Measurements from ENCODE around the gene MRPL52.
"Not testable (repeated sequence)": the region's sequence is repeated elsewhere in the genome, so short reads cannot be mapped to it uniquely, and the experiment has no call there.

The MRPL52 gene

GRCh38 chr14:22796087-22796707 lies 33.5 kb upstream of the MRPL52 start:
- no peaks in the 10 kb centered on the region for H3K4me1 ChIP-seq (ENCODE audit: control insufficient read depth, insufficient read depth, low read length)
- H3K9me3 ChIP-seq (ENCODE audit: control insufficient read depth, low read length) = no peaks in the 10 kb centered on the region
- no peak overlapping the region for H3K27ac ChIP-seq (ENCODE audit: insufficient read depth, low read depth, low read length, poor library complexity, severe bottlenecking)
- H3K4me3 ChIP-seq (ENCODE audit: insufficient read depth, low read depth, low read length) = no peak overlapping the region
- WGBS, 2 experiments = 71 to 72% methylated on average over 5 of the region's 5 CpGs
- no peaks in the 10 kb centered on the region for H3K27me3 ChIP-seq (ENCODE audit: control insufficient read depth, insufficient read depth, low read length, poor library complexity, severe bottlenecking)
- no peaks in the 10 kb centered on the region for H3K36me3 ChIP-seq (ENCODE audit: control insufficient read depth, insufficient read depth, low read length)

- Histone ChIP-seq H3K27ac (ENCODE audit: insufficient read depth, low read depth, low read length, poor library complexity, severe bottlenecking) (no peak overlapping the region), H3K27me3 (ENCODE audit: control insufficient read depth, insufficient read depth, low read length, poor library complexity, severe bottlenecking) (no peaks in the 10 kb centered on the region), H3K4me3 (ENCODE audit: insufficient read depth, low read depth, low read length) (no peak overlapping the region), H3K4me1 (ENCODE audit: control insufficient read depth, insufficient read depth, low read length) (no peaks in the 10 kb centered on the region), H3K9me3 (ENCODE audit: control insufficient read depth, low read length) (no peaks in the 10 kb centered on the region), H3K36me3 (ENCODE audit: control insufficient read depth, insufficient read depth, low read length) (no peaks in the 10 kb centered on the region)
- 55 to 68% methylated on average over 4 to 5 of the region's 5 CpGs for WGBS, 2 experiments
Observed at GRCh38 chr14:22797017-22797917, 32.4 kb upstream of the MRPL52 start.

DNA sequence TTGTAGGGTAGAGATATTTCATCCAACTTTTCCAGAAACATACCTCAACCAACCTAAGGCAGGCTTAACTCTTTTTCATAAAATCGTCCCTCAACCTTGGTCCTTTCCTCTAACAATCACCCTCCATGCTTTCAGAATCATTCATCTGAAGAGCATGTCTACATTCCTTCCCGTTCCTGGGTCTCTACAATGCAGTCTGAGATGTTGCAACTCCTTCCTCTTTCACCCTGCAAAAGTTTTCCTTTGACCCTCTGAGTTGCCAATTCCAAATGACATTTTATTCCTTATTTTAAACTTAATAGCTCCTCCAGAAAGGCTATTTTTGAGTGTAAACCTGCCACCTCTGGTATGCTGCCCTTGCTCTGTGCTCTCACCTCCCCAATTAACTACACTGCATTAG lies 31.2 kb upstream of the MRPL52 start:
- no peaks in the 10 kb centered on the region for H3K36me3 ChIP-seq (ENCODE audit: control insufficient read depth, insufficient read depth, low read length)
- WGBS, 2 experiments = 79 to 87% methylated on average over 2 of the region's 2 CpGs
- H3K4me1 ChIP-seq (ENCODE audit: control insufficient read depth, insufficient read depth, low read length) = no peaks in the 10 kb centered on the region
- H3K27me3 ChIP-seq (ENCODE audit: control insufficient read depth, insufficient read depth, low read length, poor library complexity, severe bottlenecking) = no peaks in the 10 kb centered on the region
- H3K27ac ChIP-seq (ENCODE audit: insufficient read depth, low read depth, low read length, poor library complexity, severe bottlenecking) = no peak overlapping the region
- H3K4me3 ChIP-seq (ENCODE audit: insufficient read depth, low read depth, low read length) = no peak overlapping the region
- no peaks in the 10 kb centered on the region for H3K9me3 ChIP-seq (ENCODE audit: control insufficient read depth, low read length)

GRCh38 chr14:22800346-22800745 lies 29.3 kb upstream of the MRPL52 start:
- Histone ChIP-seq H3K36me3 (ENCODE audit: control insufficient read depth, insufficient read depth, low read length) (no peaks in the 10 kb centered on the region), H3K27ac (ENCODE audit: insufficient read depth, low read depth, low read length, poor library complexity, severe bottlenecking) (no peak overlapping the region), H3K4me3 (ENCODE audit: insufficient read depth, low read depth, low read length) (no peak overlapping the region), H3K4me1 (ENCODE audit: control insufficient read depth, insufficient read depth, low read length) (no peaks in the 10 kb centered on the region), H3K27me3 (ENCODE audit: control insufficient read depth, insufficient read depth, low read length, poor library complexity, severe bottlenecking) (no peaks in the 10 kb centered on the region), H3K9me3 (ENCODE audit: control insufficient read depth, low read length) (no peaks in the 10 kb centered on the region)
- whole genome bisulfite sequencing, 2 experiments = 89 to 93% methylated on average over 10 of the region's 10 CpGs

- WGBS, 2 experiments = 80 to 81% methylated on average over 8 of the region's 8 CpGs
- no peak overlapping the region for H3K27ac ChIP-seq (ENCODE audit: insufficient read depth, low read depth, low read length, poor library complexity, severe bottlenecking)
- H3K4me3 ChIP-seq (ENCODE audit: insufficient read depth, low read depth, low read length) = no peak overlapping the region
- no peaks in the 10 kb centered on the region for H3K4me1 ChIP-seq (ENCODE audit: control insufficient read depth, insufficient read depth, low read length)
- no peaks in the 10 kb centered on the region for H3K36me3 ChIP-seq (ENCODE audit: control insufficient read depth, insufficient read depth, low read length)
- H3K27me3 ChIP-seq (ENCODE audit: control insufficient read depth, insufficient read depth, low read length, poor library complexity, severe bottlenecking) = no peaks in the 10 kb centered on the region
- no peaks in the 10 kb centered on the region for H3K9me3 ChIP-seq (ENCODE audit: control insufficient read depth, low read length)
Observed at GRCh38 chr14:22801716-22802115, 28.0 kb upstream of the MRPL52 start.

DNA sequence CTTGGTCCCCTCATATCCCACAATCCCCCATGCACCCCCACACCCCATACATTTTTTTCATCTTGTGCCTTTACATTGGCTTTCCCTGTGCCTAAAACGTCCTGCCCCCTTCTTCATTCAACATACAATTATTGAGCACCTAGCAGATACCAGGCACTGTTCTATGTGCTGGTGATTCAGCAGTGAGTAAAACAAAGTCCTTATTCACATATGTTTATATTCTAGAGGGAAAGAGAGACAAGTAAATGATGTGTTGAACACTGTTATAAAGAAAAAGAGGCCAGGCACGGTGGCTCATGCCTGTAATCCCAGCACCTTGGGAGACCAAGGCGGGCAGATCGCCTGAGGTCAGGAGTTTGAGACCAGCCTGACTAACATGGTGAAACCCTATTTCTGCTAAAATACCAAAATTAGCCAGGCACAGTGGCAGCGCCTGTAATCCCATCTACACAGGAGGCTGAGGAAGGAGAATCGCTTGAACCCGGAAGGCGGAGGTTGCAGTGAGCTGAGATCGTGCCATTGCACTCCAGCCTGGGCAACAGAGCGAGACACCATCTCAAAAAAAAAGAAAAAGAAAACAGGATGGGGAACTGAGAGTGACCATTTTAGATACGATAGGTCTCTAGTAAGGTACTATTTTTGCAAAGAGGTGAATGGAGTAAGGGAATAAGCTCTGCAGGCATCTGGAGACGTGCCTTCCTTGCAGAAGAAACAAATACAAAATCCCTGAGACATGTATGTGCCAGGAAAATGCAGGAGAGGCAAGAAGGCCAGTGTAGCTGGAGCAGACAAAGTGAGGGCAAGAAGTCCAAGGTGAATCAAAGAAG lies 26.6 kb upstream of the MRPL52 start:
- Histone ChIP-seq H3K4me1 (ENCODE audit: control insufficient read depth, insufficient read depth, low read length) (no peaks in the 10 kb centered on the region), H3K4me3 (ENCODE audit: insufficient read depth, low read depth, low read length) (no peak overlapping the region), H3K36me3 (ENCODE audit: control insufficient read depth, insufficient read depth, low read length) (no peaks in the 10 kb centered on the region), H3K27ac (ENCODE audit: insufficient read depth, low read depth, low read length, poor library complexity, severe bottlenecking) (no peak overlapping the region), H3K27me3 (ENCODE audit: control insufficient read depth, insufficient read depth, low read length, poor library complexity, severe bottlenecking) (no peaks in the 10 kb centered on the region), H3K9me3 (ENCODE audit: control insufficient read depth, low read length) (no peaks in the 10 kb centered on the region)
- WGBS, 2 experiments = 85 to 88% methylated on average over 12 of the region's 12 CpGs

GRCh38 chr14:22803687-22803974 lies 26.1 kb upstream of the MRPL52 start:
- H3K27ac ChIP-seq (ENCODE audit: insufficient read depth, low read depth, low read length, poor library complexity, severe bottlenecking) = no peak overlapping the region
- no peak overlapping the region for H3K4me3 ChIP-seq (ENCODE audit: insufficient read depth, low read depth, low read length)
- WGBS, 2 experiments = 89 to 93% methylated on average over 3 of the region's 3 CpGs
- no peaks in the 10 kb centered on the region for H3K27me3 ChIP-seq (ENCODE audit: control insufficient read depth, insufficient read depth, low read length, poor library complexity, severe bottlenecking)
- no peaks in the 10 kb centered on the region for H3K4me1 ChIP-seq (ENCODE audit: control insufficient read depth, insufficient read depth, low read length)
- H3K36me3 ChIP-seq (ENCODE audit: control insufficient read depth, insufficient read depth, low read length) = no peaks in the 10 kb centered on the region
- H3K9me3 ChIP-seq (ENCODE audit: control insufficient read depth, low read length) = no peaks in the 10 kb centered on the region

- H3K36me3 ChIP-seq (ENCODE audit: control insufficient read depth, insufficient read depth, low read length); H3K27ac ChIP-seq (ENCODE audit: insufficient read depth, low read depth, low read length, poor library complexity, severe bottlenecking); H3K9me3 ChIP-seq (ENCODE audit: control insufficient read depth, low read length); H3K4me3 ChIP-seq (ENCODE audit: insufficient read depth, low read depth, low read length); H3K4me1 ChIP-seq (ENCODE audit: control insufficient read depth, insufficient read depth, low read length); H3K27me3 ChIP-seq (ENCODE audit: control insufficient read depth, insufficient read depth, low read length, poor library complexity, severe bottlenecking): not testable (repeated sequence)
- 94 to 97% methylated on average over 4 of the region's 4 CpGs for WGBS, 2 experiments
Observed at GRCh38 chr14:22805235-22805634, 24.5 kb upstream of the MRPL52 start.

DNA sequence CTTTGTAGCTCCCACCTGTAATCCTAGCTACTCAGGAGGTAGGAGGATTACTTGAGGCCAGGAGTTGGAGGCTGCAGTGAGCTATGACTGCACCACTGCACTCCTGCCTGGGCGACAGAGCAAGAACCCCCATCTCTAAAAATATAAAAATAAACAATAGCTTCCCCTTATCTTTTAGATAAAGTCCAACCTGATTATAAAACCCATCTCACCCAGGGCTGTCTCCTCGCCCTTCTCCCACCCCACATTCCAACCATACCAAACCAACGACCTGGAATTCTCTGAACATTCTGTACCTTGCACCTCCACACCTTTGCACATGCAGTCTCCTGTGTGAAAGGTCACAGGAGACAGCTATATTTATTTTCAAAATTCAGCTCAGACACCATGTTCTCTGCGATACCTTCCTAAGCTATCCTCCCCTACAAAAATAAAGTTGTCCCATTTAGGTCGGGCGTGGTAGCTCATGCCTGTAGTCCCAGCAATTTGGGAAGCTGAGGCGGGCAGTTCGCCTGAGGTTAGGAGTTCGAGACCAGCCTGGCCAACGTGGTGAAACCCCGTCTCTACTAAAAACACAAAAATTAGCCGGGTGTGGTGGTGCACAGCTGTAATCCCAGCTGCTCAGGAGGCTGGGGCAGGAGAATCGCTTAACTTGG lies 22.1 kb upstream of the MRPL52 start:
- Histone ChIP-seq H3K27ac (ENCODE audit: insufficient read depth, low read depth, low read length, poor library complexity, severe bottlenecking) (no peak overlapping the region), H3K4me1 (ENCODE audit: control insufficient read depth, insufficient read depth, low read length) (no peaks in the 10 kb centered on the region), H3K4me3 (ENCODE audit: insufficient read depth, low read depth, low read length) (no peak overlapping the region), H3K27me3 (ENCODE audit: control insufficient read depth, insufficient read depth, low read length, poor library complexity, severe bottlenecking) (no peaks in the 10 kb centered on the region), H3K36me3 (ENCODE audit: control insufficient read depth, insufficient read depth, low read length) (no peaks in the 10 kb centered on the region), H3K9me3 (ENCODE audit: control insufficient read depth, low read length) (no peaks in the 10 kb centered on the region)
- 87 to 88% methylated on average over 13 of the region's 13 CpGs for WGBS, 2 experiments
